HepG2 (cell line): ENCODE measurements around the gene VSNL1. TPM values are rescaled to one million over a fixed set of nuclear protein-coding genes. Genes with fewer than 3 reads are reported as not detected.

Source experiments
- ATAD3A ChIP-seq: sonication (generic); formaldehyde crosslinking; IDR thresholded peaks from 2 replicates; pipeline ENCODE4 v1.4.0; 2020; ENCODE audit warnings: missing genetic modification reagents
- BRCA1 ChIP-seq: sonication (generic); formaldehyde crosslinking; IDR thresholded peaks from 2 replicates; pipeline ENCODE4 v1.4.0; 2020; ENCODE audit warnings: missing genetic modification reagents
- CREB3 ChIP-seq: sonication (generic); formaldehyde crosslinking; IDR thresholded peaks from 2 replicates; pipeline ENCODE4 v1.5.0; 2020; ENCODE audit warnings: missing genetic modification reagents
- DMAP1 ChIP-seq: IDR thresholded peaks from 2 replicates; pipeline ENCODE4 v1.6.1; 2016
- ESRRA ChIP-seq: sonication (generic); formaldehyde crosslinking; IDR thresholded peaks from 2 replicates; pipeline ENCODE4 v1.5.1; 2020; ENCODE audit warnings: mild to moderate bottlenecking, low read depth, missing genetic modification reagents
- FOSL1 ChIP-seq: sonication (generic); formaldehyde crosslinking; IDR thresholded peaks from 2 replicates; pipeline ENCODE4 v1.9.0; 2021; ENCODE audit warnings: missing genetic modification reagents, borderline replicate concordance
- FOXO1 ChIP-seq: sonication (generic); formaldehyde crosslinking; IDR thresholded peaks from 2 replicates; pipeline ENCODE4 v1.4.0; 2020; ENCODE audit warnings: missing genetic modification reagents
- KAT2B ChIP-seq: fragments of 150-350 bp; IDR thresholded peaks from 2 replicates; pipeline ENCODE4 v1.6.1; 2014; ENCODE audit warnings: low read depth, low read length, borderline replicate concordance
- KDM2A ChIP-seq: sonication (generic); formaldehyde crosslinking; IDR thresholded peaks from 2 replicates; pipeline ENCODE4 v1.4.0; 2020; ENCODE audit warnings: low read depth, missing genetic modification reagents, borderline replicate concordance
- KDM4B ChIP-seq: sonication (generic); formaldehyde crosslinking; IDR thresholded peaks from 2 replicates; pipeline ENCODE4 v1.4.0; 2020; ENCODE audit warnings: missing genetic modification reagents
- LRRFIP1 ChIP-seq: sonication (generic); formaldehyde crosslinking; conservative IDR thresholded peaks from 2 replicates; pipeline ENCODE4 v1.4.0; 2020; ENCODE audit warnings: missing genetic modification reagents
- PITX1 ChIP-seq: sonication (generic); formaldehyde crosslinking; IDR thresholded peaks from 2 replicates; pipeline ENCODE4 v1.5.1; 2020; ENCODE audit warnings: mild to moderate bottlenecking, missing genetic modification reagents
- POLR2G ChIP-seq: fragments of 200-400 bp; formaldehyde crosslinking; IDR thresholded peaks from 2 replicates; pipeline ENCODE4 v1.6.1; 2018; ENCODE audit warnings: mild to moderate bottlenecking, low read depth, low read length, moderate library complexity
- REPIN1 ChIP-seq: sonication (generic); formaldehyde crosslinking; IDR thresholded peaks from 2 replicates; pipeline ENCODE4 v1.8.0; 2022; ENCODE audit warnings: missing genetic modification reagents, low read depth, mild to moderate bottlenecking, borderline replicate concordance
- TAF1 ChIP-seq: sonication (generic); formaldehyde crosslinking; IDR thresholded peaks from 2 replicates; pipeline ENCODE4 v1.4.0; 2020; ENCODE audit warnings: missing genetic modification reagents
- TARDBP ChIP-seq: sonication (generic); formaldehyde crosslinking; IDR thresholded peaks from 2 replicates; pipeline ENCODE4 v1.8.0; 2022; ENCODE audit warnings: mild to moderate bottlenecking, missing genetic modification reagents
- TCF7L2 ChIP-seq: IDR thresholded peaks from 2 replicates; pipeline ENCODE4 v1.6.1; 2011; ENCODE audit warnings: mild to moderate bottlenecking, low read depth, low read length, moderate library complexity
- THYN1 ChIP-seq: sonication (generic); formaldehyde crosslinking; IDR thresholded peaks from 2 replicates; pipeline ENCODE4 v1.8.1; 2023; ENCODE audit warnings: low read depth, mild to moderate bottlenecking, moderate library complexity, missing genetic modification reagents, borderline replicate concordance
- TSC22D2 ChIP-seq: sonication (generic); formaldehyde crosslinking; IDR thresholded peaks from 2 replicates; pipeline ENCODE4 v1.5.1; 2020; ENCODE audit warnings: missing genetic modification reagents, mild to moderate bottlenecking, borderline replicate concordance
- ZNF362 ChIP-seq: sonication (generic); formaldehyde crosslinking; IDR thresholded peaks from 2 replicates; pipeline ENCODE4 v1.4.0; 2020; ENCODE audit warnings: missing genetic modification reagents, mild to moderate bottlenecking, borderline replicate concordance
- ZNF446 ChIP-seq: sonication (generic); formaldehyde crosslinking; IDR thresholded peaks from 2 replicates; pipeline ENCODE4 v1.5.0; 2020; ENCODE audit warnings: mild to moderate bottlenecking, missing genetic modification reagents
- ZNF451 ChIP-seq: sonication (generic); formaldehyde crosslinking; IDR thresholded peaks from 2 replicates; pipeline ENCODE4 v1.5.0; 2020; ENCODE audit warnings: mild to moderate bottlenecking, missing genetic modification reagents
- ZNF510 ChIP-seq: sonication (generic); formaldehyde crosslinking; IDR thresholded peaks from 2 replicates; pipeline ENCODE4 v1.4.0; 2020; ENCODE audit warnings: low read depth, mild to moderate bottlenecking, missing genetic modification reagents
- ZNF546 ChIP-seq: sonication (generic); formaldehyde crosslinking; conservative IDR thresholded peaks from 2 replicates; pipeline ENCODE4 v1.8.1; 2023; ENCODE audit warnings: mild to moderate bottlenecking, missing genetic modification reagents
- ZNF800 ChIP-seq: sonication (generic); formaldehyde crosslinking; IDR thresholded peaks from 2 replicates; pipeline ENCODE4 v1.4.0; 2020; ENCODE audit warnings: missing genetic modification reagents
- polyA plus RNA-seq, 8 experiments: library from polyadenylated mRNA; depleted of rRNA in 3 of 8; stranded (reverse) in 7 of 8; unstranded in 1 of 8; fragments of >200 nt; fragmentation: Illumina TruSeq in 4 of 8; extraction: Trizol in 4 of 8; gene quantifications; 2 replicates each; pipeline versions ENCODE4 v1.2.1 to v1.2.3, GENCODE V29; 2011 to 2016; ENCODE audit warnings: low read depth in 4 of 8, missing spikeins in 1 of 8, mixed read lengths in 1 of 8; ENCODE audit not compliant: insufficient read depth in 1 of 8
- total RNA-seq, 5 experiments: library from RNA; depleted of rRNA; stranded (reverse); fragments of >200 nt; fragmentation: Illumina TruSeq; extraction: Trizol; gene quantifications; 2 replicates each; pipeline ENCODE4 v1.2.3, GENCODE V29; 2016; ENCODE audit warnings: low read depth in 1 of 5

Gene VSNL1
- total and polyA plus RNA-seq, 2 of the 13 experiments (the other 11 are each of a cell fraction or from before 2014, with no cell fraction given), result 63.2 to 95.9 TPM

- TF ChIP-seq ESRRA (peak; percentile 68; the same call in 1 of the 2 replicates), TSC22D2 (CRISPR knock-in tag) (no peak), KDM2A (CRISPR knock-in tag) (peak; percentile 88), TCF7L2 (no peak), KAT2B (no peak), POLR2G (peak; percentile 84), THYN1 (peak; percentile 26; the same call in 1 of the 2 replicates), ZNF362 (no peak), ZNF446 (no peak), LRRFIP1 (CRISPR knock-in tag) (no peak), KDM4B (CRISPR knock-in tag) (peak; percentile 43; the same call in 1 of the 2 replicates), FOXO1 (peak; percentile 35; the same call in 1 of the 2 replicates), BRCA1 (CRISPR knock-in tag) (peak; percentile 95), ZNF510 (CRISPR knock-in tag) (no peak), ZNF800 (CRISPR knock-in tag) (peak; percentile 84; the same call in 1 of the 2 replicates), ZNF546 (CRISPR knock-in tag) (peak; percentile 93), PITX1 (peak; percentile 45; the same call in 1 of the 2 replicates), DMAP1 (CRISPR knock-in tag) (peak; percentile 95), ZNF451 (peak; percentile 94), REPIN1 (CRISPR knock-in tag) (peak; percentile 93), TARDBP (CRISPR knock-in tag) (peak; percentile 88), ATAD3A (CRISPR knock-in tag) (no peak; the same call in 1 of the 2 replicates), CREB3 (CRISPR knock-in tag) (peak; percentile 94), FOSL1 (no peak; the same call in 1 of the 2 replicates), TAF1 (CRISPR knock-in tag) (peak; percentile 73)
Measured at GRCh38 chr2:17540093-17540812, at the start of gene VSNL1 (continued).
